A549 (cell line): ENCODE measurements around the gene GID4. TPM values are rescaled to one million over a fixed set of nuclear protein-coding genes. Genes with fewer than 3 reads are reported as not detected.

Source experiments
- ATAC-seq, 2 experiments: fragments of 200-7000 bp in 1 of 2; fragments of >200 bp in 1 of 2; cut with Nextera tagmentation in 1 of 2; cut with Tn5 transposase in 1 of 2; 3 replicates each; pipeline versions ENCODE4 v1.8.0 to v1.9.1; 2018 to 2020; ENCODE audit warnings: mild to moderate bottlenecking in 1 of 2, moderate library complexity in 1 of 2
- CTCF ChIA-PET: fragments of 300-600 bp; sonication (Branson Sonifier 250); formaldehyde crosslinking; extraction: SDS; loops from one replicate; lab custom pipeline; 2021; ENCODE audit warnings: antibody characterized with exemption, inconsistent platforms; lab: Yijun Ruan, JAX
- POLR2A ChIA-PET: fragments of 350-600 bp; formaldehyde crosslinking; extraction: SDS; loops from one replicate; lab custom pipeline; 2021; ENCODE audit warnings: antibody characterized with exemption, inconsistent platforms; lab: Yijun Ruan, JAX
- DNase-seq, 2 experiments: peaks; one replicate each; pipeline versions ENCODE4 v3.0.0 to v3.0.0-alpha.2; 2011 to 2016; ENCODE audit warnings: low read depth in 1 of 2, low spot score in 1 of 2
- FAIRE-seq: peaks from 2 replicates; lab custom pipeline; 2011; peaks lifted over from hg19 to GRCh38; lab: Jason Lieb, UNC
- H3K27ac ChIP-seq, 2 experiments: fragments of >200 bp; sonication (Bioruptor Twin); formaldehyde crosslinking; 3 replicates each; pipeline ENCODE4 v1.5.1; 2016 to 2017
- H3K4me1 ChIP-seq: fragments of >200 bp; sonication (Bioruptor Twin); formaldehyde crosslinking; 3 replicates; pipeline ENCODE4 v1.6.1; 2016
- H3K4me2 ChIP-seq: fragments of >200 bp; sonication (Bioruptor Twin); formaldehyde crosslinking; 3 replicates; pipeline ENCODE4 v1.6.1; 2016
- H3K4me3 ChIP-seq: fragments of >200 bp; sonication (Bioruptor Twin); formaldehyde crosslinking; 3 replicates; pipeline ENCODE4 v1.5.1; 2016
- H3K9me3 ChIP-seq: fragments of >200 bp; sonication (Bioruptor Twin); formaldehyde crosslinking; 3 replicates; pipeline ENCODE4 v1.6.1; 2016
- CEBPB ChIP-seq, 2 experiments: fragments of >200 bp in 1 of 2; sonication (Bioruptor Twin) in 1 of 2; formaldehyde crosslinking in 1 of 2; IDR thresholded peaks; 2 replicates each; pipeline ENCODE4 v1.6.1; 2012 to 2016
- CHD2 ChIP-seq: fragments of 150-350 bp; IDR thresholded peaks from 2 replicates; pipeline ENCODE4 v1.6.1; 2014; ENCODE audit warnings: low read length; ENCODE audit not compliant: partially characterized antibody
- EHMT2 ChIP-seq: fragments of 200-600 bp; sonication (generic); IDR thresholded peaks from 2 replicates; pipeline ENCODE4 v1.6.1; 2016; ENCODE audit warnings: antibody characterized with exemption, low read depth, mild to moderate bottlenecking, moderate library complexity
- ESRRA ChIP-seq: fragments of 150-350 bp; IDR thresholded peaks from 2 replicates; pipeline ENCODE4 v1.6.1; 2014; ENCODE audit warnings: mild to moderate bottlenecking, low read length, borderline replicate concordance
- FOXS1 ChIP-seq: fragments of 250-450 bp; sonication (Bioruptor Pico); IDR thresholded peaks from 2 replicates; pipeline ENCODE4 v1.5.0; 2020; ENCODE audit warnings: mild to moderate bottlenecking, moderate library complexity
- HDAC2 ChIP-seq: fragments of 200-600 bp; sonication (generic); IDR thresholded peaks from 2 replicates; pipeline ENCODE4 v1.6.1; 2016
- HOXA7 ChIP-seq: fragments of 250-450 bp; sonication (Bioruptor Pico); IDR thresholded peaks from 2 replicates; pipeline ENCODE4 v1.5.0; 2020; ENCODE audit warnings: mild to moderate bottlenecking, moderate library complexity
- HOXB13 ChIP-seq: fragments of 250-450 bp; sonication (Bioruptor Pico); IDR thresholded peaks from 2 replicates; pipeline ENCODE4 v1.5.0; 2020; ENCODE audit warnings: low read depth, mild to moderate bottlenecking, moderate library complexity
- JUNB ChIP-seq: fragments of >200 bp; sonication (Bioruptor Twin); formaldehyde crosslinking; IDR thresholded peaks from 2 replicates; pipeline ENCODE4 v1.6.1; 2016
- KDM1A ChIP-seq: fragments of 200-600 bp; sonication (generic); IDR thresholded peaks from 2 replicates; pipeline ENCODE4 v1.6.1; 2016; ENCODE audit warnings: low read depth, mild to moderate bottlenecking
- NFE2L2 ChIP-seq: fragments of 150-350 bp; conservative IDR thresholded peaks from 2 replicates; pipeline ENCODE4 v1.6.1; 2014; ENCODE audit warnings: low read length
- NPAS2 ChIP-seq: fragments of 250-450 bp; sonication (Bioruptor Pico); IDR thresholded peaks from 2 replicates; pipeline ENCODE4 v1.8.0; 2022; ENCODE audit warnings: mild to moderate bottlenecking, moderate library complexity, borderline replicate concordance
- POLR2A ChIP-seq: IDR thresholded peaks from 2 replicates; pipeline ENCODE4 v1.6.1; 2012; ENCODE audit warnings: mild to moderate bottlenecking, low read length
- RCOR1 ChIP-seq: fragments of 150-350 bp; IDR thresholded peaks from 2 replicates; pipeline ENCODE4 v1.6.1; 2014; ENCODE audit warnings: antibody characterized with exemption, low read length, low read depth
- ZFP36 ChIP-seq: fragments of 450-650 bp; IDR thresholded peaks from 2 replicates; pipeline ENCODE4 v1.6.1; 2014; ENCODE audit warnings: borderline replicate concordance; ENCODE audit not compliant: partially characterized antibody
- ZSCAN20 ChIP-seq: fragments of 250-450 bp; sonication (Bioruptor Pico); IDR thresholded peaks from 2 replicates; pipeline ENCODE4 v1.8.0; 2022; ENCODE audit warnings: mild to moderate bottlenecking, moderate library complexity
- WGBS: methylation state at CpG from one replicate; pipeline ENCODE4 v1.1.6; 2017; ENCODE audit errors: missing lambda C conversion rate; 5-methylcytosine and 5-hydroxymethylcytosine counted together
- polyA plus RNA-seq, 4 experiments: library from polyadenylated mRNA; depleted of rRNA in 3 of 4; stranded (reverse); fragments of >200 nt; fragmentation: RNase III in 1 of 4; extraction: RNeasy Plus Mini Kit Qiagen cat#74134 plus additional on column Dnase treatment in 1 of 4; gene quantifications; 2 replicates in 3 of 4; 3 replicates in 1 of 4; pipeline ENCODE4 v1.2.3, GENCODE V29; 2011 to 2017
- TF ChIP-seq, protein P1 (sequence below): fragments of >200 bp; sonication (Bioruptor Twin); formaldehyde crosslinking; IDR thresholded peaks from 3 replicates; pipeline ENCODE4 v1.6.1; 2016
- TF ChIP-seq, protein P2 (sequence below): fragments of >200 bp; sonication (Bioruptor Twin); formaldehyde crosslinking; IDR thresholded peaks from 3 replicates; pipeline ENCODE4 v1.5.1; 2016
- TF ChIP-seq, protein P3 (sequence below): IDR thresholded peaks from 2 replicates; pipeline ENCODE4 v1.6.1; 2012; ENCODE audit warnings: low read depth, borderline replicate concordance

GID4 gene
- polyA plus RNA-seq, 2 of the 4 experiments (the other 2 are of a cell fraction): 11.2 to 11.5 TPM

DNA sequence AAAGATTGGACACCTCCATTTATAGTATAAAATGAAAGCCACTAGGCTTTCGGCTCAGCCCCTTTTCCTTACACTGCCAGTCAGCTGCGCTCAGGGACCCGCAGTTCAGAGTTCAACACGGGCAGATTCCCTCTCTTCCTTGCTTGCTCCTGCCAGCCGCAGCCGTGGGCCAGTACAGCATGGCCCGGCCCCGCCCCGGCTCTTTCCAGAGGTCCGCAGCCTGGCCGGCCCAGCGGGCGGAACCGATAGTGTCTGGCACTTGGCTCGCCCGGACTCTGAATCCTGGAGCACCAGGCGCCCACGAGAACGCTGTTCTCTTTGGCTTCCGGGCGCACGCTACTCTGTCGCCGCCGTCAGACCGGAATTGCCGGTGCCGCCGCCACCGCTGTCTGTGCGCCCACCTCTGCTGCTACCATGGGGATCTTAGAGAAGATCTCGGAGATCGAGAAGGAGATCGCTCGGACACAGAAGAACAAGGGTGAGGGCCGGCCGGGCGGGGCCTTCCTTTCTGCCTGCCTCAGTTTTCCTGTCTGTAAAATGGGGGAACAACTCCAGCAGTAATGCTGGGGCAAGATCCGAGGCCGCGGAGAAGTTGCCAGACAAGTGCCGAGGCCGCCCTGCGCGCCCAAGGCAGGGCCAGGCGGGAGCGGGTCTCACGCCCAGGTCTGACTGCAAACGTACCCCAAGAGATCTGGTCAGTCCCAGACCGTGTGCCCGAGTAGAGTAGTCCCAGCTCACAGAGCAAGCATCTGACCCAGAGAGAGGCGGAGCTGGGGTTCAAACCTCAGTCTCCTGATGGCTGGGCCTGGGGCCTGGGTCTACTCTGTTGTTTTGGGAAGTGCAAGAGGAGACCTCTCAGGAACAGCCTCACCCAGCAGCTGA lies 48.6 kb downstream of the GID4 start, which contains the start of gene DRG2 (continued):
- TF ChIP-seq EHMT2 (no peak), CEBPB (IDR thresholded peaks at IDR 0.05) (peak in 1 of 2 experiments; percentile 60; a peak in 1 of 4 replicates), RCOR1 (peak; percentile 97), HOXB13 (CRISPR knock-in tag) (peak; percentile 58)
- TF ChIP-seq, protein P1, sequence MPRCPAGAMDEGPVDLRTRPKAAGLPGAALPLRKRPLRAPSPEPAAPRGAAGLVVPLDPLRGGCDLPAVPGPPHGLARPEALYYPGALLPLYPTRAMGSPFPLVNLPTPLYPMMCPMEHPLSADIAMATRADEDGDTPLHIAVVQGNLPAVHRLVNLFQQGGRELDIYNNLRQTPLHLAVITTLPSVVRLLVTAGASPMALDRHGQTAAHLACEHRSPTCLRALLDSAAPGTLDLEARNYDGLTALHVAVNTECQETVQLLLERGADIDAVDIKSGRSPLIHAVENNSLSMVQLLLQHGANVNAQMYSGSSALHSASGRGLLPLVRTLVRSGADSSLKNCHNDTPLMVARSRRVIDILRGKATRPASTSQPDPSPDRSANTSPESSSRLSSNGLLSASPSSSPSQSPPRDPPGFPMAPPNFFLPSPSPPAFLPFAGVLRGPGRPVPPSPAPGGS: peak; percentile 76; the same call in 2 of the 3 replicates

DNA sequence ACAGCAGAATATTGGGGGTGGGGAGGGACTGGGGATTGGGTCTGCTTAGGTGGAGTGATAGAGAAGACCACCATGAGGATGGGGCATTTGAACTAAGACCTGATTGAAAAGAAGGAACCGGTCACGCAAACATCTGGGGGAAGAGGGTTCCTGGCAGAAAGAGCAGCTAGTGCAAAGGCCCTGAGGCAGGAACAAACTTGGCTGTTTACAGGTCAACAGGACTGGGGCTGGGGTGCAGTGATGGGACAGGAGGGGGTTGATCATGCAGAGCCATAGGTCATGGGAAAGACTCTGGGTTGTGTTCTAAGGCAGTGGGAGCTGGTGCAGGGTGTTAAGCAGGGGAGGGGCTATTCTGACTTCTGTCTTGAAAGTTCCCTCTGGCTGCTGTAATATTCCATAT lies 50.4 kb downstream of the GID4 start:
- Histone ChIP-seq H3K4me2 (peak overlapping the region; percentile 95; the same call in 2 of the 3 replicates), H3K9me3 (no peaks in the 10 kb centered on the region), H3K4me1 (peaks cover 11% of the 10 kb centered on the region), H3K4me3 (no peak overlapping the region), H3K27ac (no peak overlapping the region)
- no peak for FAIRE-seq
- ChIA-PET CTCF (interaction anchor here (2.9 kb wide), 1 partner anchor 9 kb away, joined by 6 read pairs; no protein-coding TSS in a partner anchor), POLR2A (no interaction called here)
- DNase-seq: no peak
- ATAC-seq: no peak
- 98% methylated on average over 2 of the region's 2 CpGs for WGBS
- TF ChIP-seq HOXB13 (CRISPR knock-in tag): no peak
- peak; percentile 66; the same call in 1 of the 2 replicates for TF ChIP-seq KDM1A

DNA sequence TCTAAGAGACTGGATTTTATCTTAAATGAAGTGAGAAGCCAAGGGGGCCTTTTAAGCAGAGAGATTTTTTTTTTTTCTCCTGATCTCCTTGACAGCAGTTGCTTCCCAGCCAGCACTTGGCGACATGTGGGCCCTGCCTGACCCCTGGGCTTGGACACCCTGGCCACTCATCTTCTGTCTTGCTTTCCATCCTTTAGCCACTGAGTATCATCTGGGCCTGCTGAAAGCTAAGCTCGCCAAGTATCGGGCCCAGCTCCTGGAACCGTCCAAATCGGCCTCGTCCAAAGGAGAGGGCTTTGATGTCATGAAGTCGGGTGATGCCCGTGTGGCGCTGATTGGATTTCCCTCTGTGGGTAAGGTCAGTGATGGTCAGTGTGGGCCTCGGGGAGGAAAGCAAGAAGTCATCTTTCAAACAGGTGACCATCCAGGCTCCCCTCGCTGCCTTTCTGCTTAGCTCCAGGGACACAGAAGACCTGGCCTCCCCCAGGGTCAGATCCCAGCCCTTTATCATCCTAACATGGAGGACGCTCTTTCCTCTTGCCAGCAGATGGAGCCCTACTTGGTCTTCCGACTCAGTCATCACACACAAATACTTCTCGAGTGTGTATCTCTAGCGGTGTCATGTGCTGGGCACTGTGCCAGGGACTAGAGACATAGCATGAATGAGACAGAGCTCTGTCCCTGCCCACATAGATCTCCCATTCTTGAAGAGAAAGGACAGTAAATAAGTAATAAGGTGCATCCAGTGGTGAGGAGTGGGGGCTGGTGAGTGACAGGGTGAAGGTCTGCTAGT lies 54.6 kb downstream of the GID4 start:
- Histone ChIP-seq H3K27ac (no peak overlapping the region), H3K4me2 (no peak overlapping the region), H3K9me3 (no peaks in the 10 kb centered on the region), H3K4me1 (peaks cover 7% of the 10 kb centered on the region), H3K4me3 (no peak overlapping the region)
- no peak for TF ChIP-seq NFE2L2
- TF ChIP-seq HDAC2: no peak
- TF ChIP-seq ZFP36: no peak
- TF ChIP-seq POLR2A: no peak
- TF ChIP-seq, protein P2, sequence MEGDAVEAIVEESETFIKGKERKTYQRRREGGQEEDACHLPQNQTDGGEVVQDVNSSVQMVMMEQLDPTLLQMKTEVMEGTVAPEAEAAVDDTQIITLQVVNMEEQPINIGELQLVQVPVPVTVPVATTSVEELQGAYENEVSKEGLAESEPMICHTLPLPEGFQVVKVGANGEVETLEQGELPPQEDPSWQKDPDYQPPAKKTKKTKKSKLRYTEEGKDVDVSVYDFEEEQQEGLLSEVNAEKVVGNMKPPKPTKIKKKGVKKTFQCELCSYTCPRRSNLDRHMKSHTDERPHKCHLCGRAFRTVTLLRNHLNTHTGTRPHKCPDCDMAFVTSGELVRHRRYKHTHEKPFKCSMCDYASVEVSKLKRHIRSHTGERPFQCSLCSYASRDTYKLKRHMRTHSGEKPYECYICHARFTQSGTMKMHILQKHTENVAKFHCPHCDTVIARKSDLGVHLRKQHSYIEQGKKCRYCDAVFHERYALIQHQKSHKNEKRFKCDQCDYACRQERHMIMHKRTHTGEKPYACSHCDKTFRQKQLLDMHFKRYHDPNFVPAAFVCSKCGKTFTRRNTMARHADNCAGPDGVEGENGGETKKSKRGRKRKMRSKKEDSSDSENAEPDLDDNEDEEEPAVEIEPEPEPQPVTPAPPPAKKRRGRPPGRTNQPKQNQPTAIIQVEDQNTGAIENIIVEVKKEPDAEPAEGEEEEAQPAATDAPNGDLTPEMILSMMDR: peak; percentile 55
- DNase-seq (peak; percentile 63 to 77), ATAC-seq (peak; percentile 67 to 82), FAIRE-seq (no peak)
- CTCF ChIA-PET: interaction anchor here (1.1 to 1.9 kb wide), 12 partner anchors 8 to 234 kb away, joined by 3 to 7 read pairs (median 4); partner anchors contain the start of gene MYO15A
- WGBS: 78% methylated on average over 15 of the region's 15 CpGs
- POLR2A ChIA-PET: interaction anchor here (0.6 kb wide), 1 partner anchor 89 kb away, joined by 3 read pairs; no protein-coding TSS in a partner anchor

DNA sequence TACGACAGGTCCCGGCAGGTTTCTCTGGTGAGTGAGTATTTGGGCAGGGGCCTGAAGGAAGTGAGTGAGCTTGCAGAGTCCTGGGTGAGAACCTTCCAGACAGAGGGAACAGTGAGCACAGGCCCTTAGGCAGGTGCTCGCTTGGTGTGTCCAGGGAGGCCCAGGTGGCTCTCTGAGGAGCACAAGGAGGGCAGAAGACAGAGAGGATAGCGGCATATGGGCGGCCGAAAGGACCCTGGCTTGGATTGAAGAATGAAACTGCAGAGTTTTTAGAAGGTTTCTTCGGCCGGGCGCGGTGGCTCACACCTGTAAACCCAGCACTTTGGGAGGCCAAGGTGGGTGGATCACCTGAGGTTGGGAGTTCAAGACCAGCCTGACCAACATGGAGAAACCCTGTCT lies 55.2 kb downstream of the GID4 start:
- H3K4me3 ChIP-seq: no peak overlapping the region
- peaks cover 1% of the 10 kb centered on the region; the same call in 2 of the 3 replicates for H3K4me1 ChIP-seq
- ATAC-seq: peak in 1 of 2 experiments; percentile 9; a peak in 2 of 6 replicates
- TF ChIP-seq HDAC2 (no peak), ZFP36 (no peak), JUNB (no peak), FOXS1 (no peak), CHD2 (no peak), HOXA7 (CRISPR knock-in tag) (no peak), ZSCAN20 (CRISPR knock-in tag) (no peak), ESRRA (no peak), NPAS2 (CRISPR knock-in tag) (no peak)
- TF ChIP-seq, protein P3, sequence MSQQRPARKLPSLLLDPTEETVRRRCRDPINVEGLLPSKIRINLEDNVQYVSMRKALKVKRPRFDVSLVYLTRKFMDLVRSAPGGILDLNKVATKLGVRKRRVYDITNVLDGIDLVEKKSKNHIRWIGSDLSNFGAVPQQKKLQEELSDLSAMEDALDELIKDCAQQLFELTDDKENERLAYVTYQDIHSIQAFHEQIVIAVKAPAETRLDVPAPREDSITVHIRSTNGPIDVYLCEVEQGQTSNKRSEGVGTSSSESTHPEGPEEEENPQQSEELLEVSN: no peak
- TF ChIP-seq, protein P2: no peak
- TF ChIP-seq, all 56 proteins: peak for 0
- H3K27ac ChIP-seq: no peak overlapping the region
- H3K9me3 ChIP-seq: no peaks in the 10 kb centered on the region
- FAIRE-seq (no peak), DNase-seq (no peak)
- ChIA-PET CTCF (interaction anchor here (1.1 to 1.9 kb wide), 7 partner anchors 9 to 153 kb away, joined by 3 to 7 read pairs (median 6); no protein-coding TSS in a partner anchor), POLR2A (interaction anchor here (0.6 kb wide), 1 partner anchor 89 kb away, joined by 3 read pairs; no protein-coding TSS in a partner anchor)
- 97% methylated on average over 10 of the region's 10 CpGs for WGBS
- no peak overlapping the region for H3K4me2 ChIP-seq
